Measurements from ENCODE around the gene NAB2. TPM values are rescaled to one million over a fixed set of nuclear protein-coding genes. Genes with fewer than 3 reads are reported as not detected.

The NAB2 gene
- total and polyA plus RNA-seq, 9 of the 15 experiments (the other 6 are each of a cell fraction or from before 2014, with no cell fraction given): 0.45 to 40.9 (median 20.4) TPM

- TF ChIP-seq PTBP1 (IDR thresholded peaks at IDR 0.05; ENCODE audit: low read depth, low read length) (no peak), SNIP1 (IDR thresholded peaks at IDR 0.05; ENCODE audit: low read depth) (no peak), CREM (IDR thresholded peaks at IDR 0.05; ENCODE audit: low read depth) (peak; percentile 35; the same call in 1 of the 2 replicates), HOMEZ (CRISPR knock-in tag; IDR thresholded peaks at IDR 0.05) (no peak), EHMT2 (IDR thresholded peaks at IDR 0.05) (no peak), TAF9B (IDR thresholded peaks at IDR 0.05; ENCODE audit: partially characterized antibody) (peak; percentile 17), UBTF (IDR thresholded peaks at IDR 0.05; ENCODE audit: borderline replicate concordance in 1 of 2, low read depth in 2 of 2, low read length in 2 of 2) (0 out of 4 replicates have a peak, but pooled peaks of 1 of the 2 experiments have one; percentile 8), SMARCB1 (IDR thresholded peaks at IDR 0.05; ENCODE audit: insufficient read length, low read depth) (no peak), ZNF77 (CRISPR knock-in tag; IDR thresholded peaks at IDR 0.05) (no peak), BRD9 (IDR thresholded peaks at IDR 0.05; ENCODE audit: low read depth, partially characterized antibody) (peak; percentile 36), KLF13 (tag; IDR thresholded peaks at IDR 0.05; ENCODE audit: borderline replicate concordance, low read depth) (no peak), MEF2D (tag; conservative IDR thresholded peaks at IDR 0.05; ENCODE audit: low read depth) (no peak), TSC22D4 (tag; IDR thresholded peaks at IDR 0.05) (no peak), TEAD2 (tag; IDR thresholded peaks at IDR 0.05) (no peak), RBM39 (optimal IDR thresholded peaks at IDR 0.05; ENCODE audit: low read depth, low read length) (no peak), KDM5B (IDR thresholded peaks at IDR 0.05; ENCODE audit: insufficient replicate concordance, low read depth, low read length) (peak; percentile 12), CHD2 (IDR thresholded peaks at IDR 0.05; ENCODE audit: low read depth, low read length) (no peak)
- TF ChIP-seq, protein P1, sequence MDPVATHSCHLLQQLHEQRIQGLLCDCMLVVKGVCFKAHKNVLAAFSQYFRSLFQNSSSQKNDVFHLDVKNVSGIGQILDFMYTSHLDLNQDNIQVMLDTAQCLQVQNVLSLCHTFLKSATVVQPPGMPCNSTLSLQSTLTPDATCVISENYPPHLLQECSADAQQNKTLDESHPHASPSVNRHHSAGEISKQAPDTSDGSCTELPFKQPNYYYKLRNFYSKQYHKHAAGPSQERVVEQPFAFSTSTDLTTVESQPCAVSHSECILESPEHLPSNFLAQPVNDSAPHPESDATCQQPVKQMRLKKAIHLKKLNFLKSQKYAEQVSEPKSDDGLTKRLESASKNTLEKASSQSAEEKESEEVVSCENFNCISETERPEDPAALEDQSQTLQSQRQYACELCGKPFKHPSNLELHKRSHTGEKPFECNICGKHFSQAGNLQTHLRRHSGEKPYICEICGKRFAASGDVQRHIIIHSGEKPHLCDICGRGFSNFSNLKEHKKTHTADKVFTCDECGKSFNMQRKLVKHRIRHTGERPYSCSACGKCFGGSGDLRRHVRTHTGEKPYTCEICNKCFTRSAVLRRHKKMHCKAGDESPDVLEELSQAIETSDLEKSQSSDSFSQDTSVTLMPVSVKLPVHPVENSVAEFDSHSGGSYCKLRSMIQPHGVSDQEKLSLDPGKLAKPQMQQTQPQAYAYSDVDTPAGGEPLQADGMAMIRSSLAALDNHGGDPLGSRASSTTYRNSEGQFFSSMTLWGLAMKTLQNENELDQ (CRISPR knock-in tag; IDR thresholded peaks at IDR 0.05; ENCODE audit: borderline replicate concordance): no peak
- TF ChIP-seq, protein P2, sequence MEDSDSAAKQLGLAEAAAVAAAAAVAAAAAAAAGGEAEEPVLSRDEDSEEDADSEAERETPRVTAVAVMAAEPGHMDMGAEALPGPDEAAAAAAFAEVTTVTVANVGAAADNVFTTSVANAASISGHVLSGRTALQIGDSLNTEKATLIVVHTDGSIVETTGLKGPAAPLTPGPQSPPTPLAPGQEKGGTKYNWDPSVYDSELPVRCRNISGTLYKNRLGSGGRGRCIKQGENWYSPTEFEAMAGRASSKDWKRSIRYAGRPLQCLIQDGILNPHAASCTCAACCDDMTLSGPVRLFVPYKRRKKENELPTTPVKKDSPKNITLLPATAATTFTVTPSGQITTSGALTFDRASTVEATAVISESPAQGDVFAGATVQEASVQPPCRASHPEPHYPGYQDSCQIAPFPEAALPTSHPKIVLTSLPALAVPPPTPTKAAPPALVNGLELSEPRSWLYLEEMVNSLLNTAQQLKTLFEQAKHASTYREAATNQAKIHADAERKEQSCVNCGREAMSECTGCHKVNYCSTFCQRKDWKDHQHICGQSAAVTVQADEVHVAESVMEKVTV (CRISPR knock-in tag; IDR thresholded peaks at IDR 0.05): no peak
Observed at GRCh38 chr12:57086493-57087009, 2.4 kb upstream of the NAB2 start (continued).

Measured in K562 (cell line).